Measurements from ENCODE around the gene RFPL1.

The RFPL1 gene

DNA sequence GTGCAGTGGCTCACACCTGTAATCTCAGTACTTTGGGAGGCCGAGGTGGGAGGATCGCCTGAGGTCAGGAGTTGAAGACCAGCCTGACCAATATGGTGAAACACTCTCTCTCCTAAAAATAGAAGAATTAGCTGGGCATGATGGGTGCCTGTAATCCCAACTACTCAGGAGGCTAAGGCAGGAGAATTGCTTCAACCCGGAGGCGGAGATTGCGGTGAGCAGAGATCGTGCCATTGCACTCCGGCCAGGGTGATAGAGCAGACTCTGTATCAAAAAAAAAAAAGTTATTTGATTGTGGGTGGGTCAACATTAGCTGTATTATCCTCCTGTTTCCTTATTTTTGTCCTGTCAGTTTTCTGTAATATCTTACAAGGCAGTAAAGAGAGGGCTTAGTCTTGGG, 11.9 kb upstream of the RFPL1 start:
- H3K4me1 Mint-ChIP-seq: no peaks in the 10 kb centered on the region
- H3K27me3 Mint-ChIP-seq: peaks cover 3% of the 10 kb centered on the region
- no peak for ATAC-seq
- no peak for DNase-seq
- no peak overlapping the region for H3K4me3 Mint-ChIP-seq
- no peaks in the 10 kb centered on the region for H3K9me3 Mint-ChIP-seq
- no peaks in the 10 kb centered on the region for H3K36me3 Mint-ChIP-seq (ENCODE audit: low read depth)
- H3K27ac Mint-ChIP-seq: no peak overlapping the region

DNA sequence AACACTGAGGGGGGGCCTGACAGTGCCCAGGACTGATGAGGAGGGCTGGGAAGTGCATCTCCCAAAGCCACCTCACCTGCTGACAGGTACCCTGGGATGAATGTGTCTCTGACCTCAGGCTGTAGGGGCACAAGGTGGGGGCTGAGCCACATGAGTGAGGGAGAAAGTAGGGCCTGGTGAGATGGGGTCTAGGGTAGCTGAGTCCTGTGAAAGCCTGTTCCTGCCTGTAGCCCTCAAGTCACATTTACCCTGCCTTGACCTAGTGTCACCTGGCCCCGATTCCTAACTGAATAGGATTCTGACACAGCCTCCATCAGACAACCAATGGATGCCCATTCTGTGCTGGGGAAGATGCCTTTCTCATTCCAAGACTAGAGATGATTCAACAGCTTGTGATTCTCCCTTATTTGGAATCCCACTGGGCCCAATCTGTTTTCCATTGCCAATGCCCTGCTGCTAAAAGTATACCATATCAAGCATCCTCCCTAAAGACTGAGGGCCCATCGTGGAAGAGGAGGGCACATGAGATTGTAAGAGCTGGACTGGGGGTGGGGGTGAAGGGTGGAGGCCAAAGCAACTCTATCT, 11.1 kb upstream of the RFPL1 start:
- no peaks in the 10 kb centered on the region for H3K36me3 Mint-ChIP-seq (ENCODE audit: low read depth)
- peaks cover 3% of the 10 kb centered on the region for H3K27me3 Mint-ChIP-seq
- H3K9me3 Mint-ChIP-seq: no peaks in the 10 kb centered on the region
- DNase-seq: no peak
- no peak overlapping the region for H3K4me3 Mint-ChIP-seq
- no peaks in the 10 kb centered on the region for H3K4me1 Mint-ChIP-seq
- H3K27ac Mint-ChIP-seq: no peak overlapping the region
- no peak for ATAC-seq

DNA sequence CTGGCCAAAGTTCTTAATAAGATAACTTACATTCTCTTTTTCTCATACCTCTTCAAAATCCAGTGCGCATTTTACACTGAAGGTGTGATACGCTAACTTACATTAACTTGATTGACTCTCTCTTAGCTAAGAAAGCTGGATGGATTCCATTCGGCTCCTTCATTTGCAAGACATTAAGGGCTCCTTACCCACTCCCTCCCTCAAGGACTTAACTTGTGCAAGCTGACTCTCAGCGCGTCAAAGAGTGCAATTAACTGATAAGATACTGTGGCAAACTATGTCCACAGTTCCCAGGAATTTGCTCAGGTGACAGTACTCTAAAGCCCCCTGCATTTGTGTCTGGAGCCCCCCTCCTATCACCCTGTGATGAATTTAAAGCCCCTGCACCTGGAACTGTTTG, 6.4 kb upstream of the RFPL1 start:
- H3K36me3 Mint-ChIP-seq (ENCODE audit: low read depth): no peaks in the 10 kb centered on the region
- H3K4me3 Mint-ChIP-seq: no peak overlapping the region
- peaks cover 13% of the 10 kb centered on the region for H3K27me3 Mint-ChIP-seq
- no peaks in the 10 kb centered on the region for H3K9me3 Mint-ChIP-seq
- ATAC-seq: no peak
- DNase-seq: no peak
- H3K4me1 Mint-ChIP-seq: no peaks in the 10 kb centered on the region
- no peak overlapping the region for H3K27ac Mint-ChIP-seq

DNA sequence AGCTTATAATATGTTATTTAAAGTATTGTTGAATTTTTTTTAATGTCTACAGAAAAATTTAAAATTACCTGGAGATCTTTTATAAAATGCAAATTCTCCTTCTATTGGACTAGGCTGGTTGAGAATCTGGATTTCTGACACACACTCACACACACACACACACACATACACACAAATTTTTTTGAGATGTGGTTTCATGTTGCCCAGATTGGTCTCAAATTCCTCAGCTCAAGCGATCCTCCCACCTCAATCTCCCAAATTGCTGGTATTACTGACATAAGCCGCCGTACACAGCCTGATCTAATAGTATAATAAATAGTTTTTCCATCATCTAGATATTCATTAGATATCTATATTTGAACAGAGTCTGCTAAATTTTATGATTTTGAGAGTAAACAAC, 4.5 kb upstream of the RFPL1 start:
- H3K9me3 Mint-ChIP-seq: no peaks in the 10 kb centered on the region

DNA sequence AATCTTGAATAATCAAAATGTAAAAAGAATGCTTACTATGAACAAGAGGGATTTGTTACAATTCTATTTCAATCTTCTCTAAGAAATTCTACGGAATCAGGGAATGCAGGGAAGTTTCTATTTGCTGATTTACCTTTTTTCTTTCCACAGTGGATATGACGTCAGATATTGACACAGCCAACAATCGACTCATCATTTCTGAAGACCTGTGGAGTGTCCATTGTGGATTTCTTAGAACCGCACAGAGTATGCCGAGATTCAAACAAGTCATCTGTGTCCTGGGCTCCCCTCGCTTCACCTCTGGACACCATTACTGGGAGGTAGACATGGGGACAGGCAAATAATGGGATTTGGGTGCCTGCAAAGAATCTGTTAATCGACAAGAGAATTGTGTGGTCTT, 4.1 kb upstream of the RFPL1 start:
- Mint-ChIP-seq H3K4me1 (no peaks in the 10 kb centered on the region), H3K9me3 (no peaks in the 10 kb centered on the region), H3K27me3 (peaks cover 13% of the 10 kb centered on the region), H3K36me3 (ENCODE audit: low read depth) (no peaks in the 10 kb centered on the region), H3K4me3 (no peak overlapping the region), H3K27ac (no peak overlapping the region)
- ATAC-seq (no peak), DNase-seq (no peak)

More for the DNA sequence above, 4.5 kb upstream of the RFPL1 start:
- Mint-ChIP-seq H3K4me1 (no peaks in the 10 kb centered on the region), H3K36me3 (ENCODE audit: low read depth) (no peaks in the 10 kb centered on the region), H3K4me3 (no peak overlapping the region), H3K27ac (no peak overlapping the region), H3K27me3 (peaks cover 13% of the 10 kb centered on the region)
- no peak for ATAC-seq
- no peak for DNase-seq

DNA sequence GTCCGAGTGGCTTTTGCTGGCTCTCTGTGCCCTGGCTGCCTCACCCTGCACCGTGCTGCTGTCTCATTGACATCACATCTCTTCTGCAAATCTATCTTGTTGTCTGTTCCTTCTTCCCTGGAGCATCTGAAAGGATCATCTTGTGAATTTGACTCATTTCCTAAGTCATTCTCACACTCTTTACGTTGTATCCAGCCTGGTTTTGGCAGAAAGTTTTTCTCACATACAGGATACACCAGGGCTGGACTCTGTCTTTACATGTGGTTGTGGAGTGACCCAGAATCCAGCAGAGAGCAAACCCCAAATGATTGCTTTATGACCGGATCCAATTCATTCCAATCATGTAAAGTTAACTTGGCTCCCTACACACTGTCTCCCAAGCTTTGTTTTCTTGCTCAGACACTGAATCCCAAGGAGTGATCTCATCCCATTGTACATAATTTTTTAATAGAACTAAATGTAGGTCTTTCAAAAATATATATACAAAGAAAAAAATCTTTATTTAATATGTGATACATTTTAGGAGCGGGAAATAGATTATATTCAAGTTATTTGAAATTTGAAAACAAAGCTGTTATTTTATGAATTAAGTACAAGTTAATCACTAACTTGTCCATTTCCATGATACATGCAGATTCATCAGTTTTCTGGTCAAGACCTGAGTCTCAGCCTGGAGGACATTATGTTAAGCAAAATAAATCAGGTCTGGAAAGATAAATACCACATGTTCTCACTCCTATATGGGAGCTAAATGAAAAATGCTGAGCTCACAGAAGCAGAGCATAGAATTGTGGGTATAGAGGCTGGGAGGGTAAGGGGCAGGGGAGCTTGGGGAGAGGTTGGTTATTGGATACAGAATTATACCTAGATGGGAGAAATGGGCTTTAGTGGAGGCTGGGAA, 2.9 kb upstream of the RFPL1 start:
- H3K36me3 Mint-ChIP-seq (ENCODE audit: low read depth): no peaks in the 10 kb centered on the region
- no peak for ATAC-seq
- no peak for DNase-seq
- H3K4me1 Mint-ChIP-seq: no peaks in the 10 kb centered on the region
- no peak overlapping the region for H3K27ac Mint-ChIP-seq
- H3K27me3 Mint-ChIP-seq: peaks cover 13% of the 10 kb centered on the region
- H3K4me3 Mint-ChIP-seq: no peak overlapping the region
- H3K9me3 Mint-ChIP-seq: no peaks in the 10 kb centered on the region

DNA sequence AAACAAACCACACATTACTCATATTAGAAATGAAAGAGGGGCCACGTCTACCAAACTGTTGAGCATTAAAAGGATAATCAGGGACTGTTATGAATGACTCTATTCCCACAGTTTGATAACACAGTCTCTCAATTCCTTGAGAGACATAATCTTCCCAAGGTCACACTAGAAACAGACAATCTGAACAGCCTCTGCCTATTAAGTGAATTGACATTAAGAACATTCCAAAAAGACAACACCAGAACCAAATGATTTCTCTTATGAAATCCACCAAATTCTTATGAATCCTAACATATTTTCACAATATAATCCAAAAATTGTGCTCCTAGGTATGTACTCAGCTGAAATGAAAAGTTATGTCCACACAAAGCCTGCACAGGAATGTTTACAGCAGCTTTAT, 4.6 kb downstream of the RFPL1 start:
- no peaks in the 10 kb centered on the region for H3K9me3 Mint-ChIP-seq
- DNase-seq (no peak), ATAC-seq (no peak)
- no peaks in the 10 kb centered on the region for H3K4me1 Mint-ChIP-seq
- no peak overlapping the region for H3K27ac Mint-ChIP-seq
- H3K4me3 Mint-ChIP-seq: no peak overlapping the region
- no peaks in the 10 kb centered on the region for H3K36me3 Mint-ChIP-seq (ENCODE audit: low read depth)
- H3K27me3 Mint-ChIP-seq: peaks cover 9% of the 10 kb centered on the region

DNA sequence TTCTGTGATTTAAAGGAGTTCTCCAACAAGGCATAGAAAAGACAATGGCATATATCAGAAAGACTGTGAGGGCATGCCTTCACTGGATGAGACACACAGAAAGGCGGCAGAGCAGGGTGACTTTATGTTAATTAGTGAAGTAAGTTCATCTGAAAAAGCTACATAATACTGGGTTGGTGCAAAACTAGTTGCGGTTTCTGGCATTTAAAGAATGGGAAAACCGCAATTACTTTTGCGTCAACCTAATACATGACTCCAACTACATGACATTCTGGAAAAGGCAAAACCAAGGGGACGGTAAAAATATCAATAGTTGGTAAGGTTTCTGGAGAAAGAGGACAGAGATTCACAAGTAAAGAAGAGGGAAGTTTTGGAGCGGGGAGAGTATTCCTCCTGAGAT, 5.1 kb downstream of the RFPL1 start:
- DNase-seq (no peak), ATAC-seq (no peak)
- Mint-ChIP-seq H3K9me3 (no peaks in the 10 kb centered on the region), H3K4me1 (no peaks in the 10 kb centered on the region), H3K4me3 (no peak overlapping the region), H3K36me3 (ENCODE audit: low read depth) (no peaks in the 10 kb centered on the region), H3K27me3 (peaks cover 9% of the 10 kb centered on the region), H3K27ac (no peak overlapping the region)

DNA sequence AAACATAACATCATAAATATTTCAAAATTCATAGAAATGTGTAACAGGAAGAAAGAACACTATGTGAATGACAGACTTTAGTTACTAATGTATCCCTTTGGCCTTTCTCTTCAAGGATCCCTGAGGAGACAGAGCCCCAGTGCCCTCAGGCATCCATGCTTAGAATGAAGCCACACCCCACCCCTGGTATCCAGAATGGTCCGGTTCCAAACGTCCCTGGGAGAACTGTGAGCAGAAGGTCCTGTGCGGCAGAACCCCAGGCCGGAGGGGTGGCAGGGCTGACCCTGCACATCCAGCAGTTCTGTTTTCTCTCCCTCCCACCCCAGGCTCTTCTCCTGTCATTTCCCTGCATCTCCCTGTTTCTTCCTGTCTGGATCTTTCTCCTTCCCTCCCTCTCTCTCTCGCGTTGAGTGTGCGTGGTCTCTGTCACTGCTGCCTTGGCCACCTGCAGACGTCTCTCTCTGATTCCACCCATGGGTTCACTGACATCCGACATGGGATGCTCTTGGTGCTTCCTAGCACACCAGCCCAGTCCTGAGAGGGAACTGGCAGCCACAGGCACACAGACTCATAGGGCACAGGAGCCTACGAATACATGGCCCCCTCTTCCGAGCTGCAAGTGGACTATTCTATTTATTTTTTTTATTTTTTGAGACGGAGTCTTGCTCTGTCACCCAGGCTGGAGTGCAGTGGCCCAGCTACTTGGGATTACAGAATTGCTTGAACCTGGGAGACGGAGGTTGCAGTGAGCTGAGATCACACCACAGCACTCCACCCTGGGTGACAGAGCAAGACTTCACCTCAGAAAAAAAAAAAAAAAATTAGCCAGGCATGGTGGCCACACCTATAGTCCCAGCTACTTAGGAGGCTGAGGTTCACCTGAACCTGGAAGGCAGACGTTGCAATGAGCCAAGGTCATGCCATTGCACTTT, 5.7 kb downstream of the RFPL1 start:
- DNase-seq (no peak), ATAC-seq (no peak)
- H3K27me3 Mint-ChIP-seq: peaks cover 9% of the 10 kb centered on the region
- H3K4me3 Mint-ChIP-seq: no peak overlapping the region
- no peak overlapping the region for H3K27ac Mint-ChIP-seq
- no peaks in the 10 kb centered on the region for H3K9me3 Mint-ChIP-seq
- H3K36me3 Mint-ChIP-seq (ENCODE audit: low read depth): no peaks in the 10 kb centered on the region
- no peaks in the 10 kb centered on the region for H3K4me1 Mint-ChIP-seq

DNA sequence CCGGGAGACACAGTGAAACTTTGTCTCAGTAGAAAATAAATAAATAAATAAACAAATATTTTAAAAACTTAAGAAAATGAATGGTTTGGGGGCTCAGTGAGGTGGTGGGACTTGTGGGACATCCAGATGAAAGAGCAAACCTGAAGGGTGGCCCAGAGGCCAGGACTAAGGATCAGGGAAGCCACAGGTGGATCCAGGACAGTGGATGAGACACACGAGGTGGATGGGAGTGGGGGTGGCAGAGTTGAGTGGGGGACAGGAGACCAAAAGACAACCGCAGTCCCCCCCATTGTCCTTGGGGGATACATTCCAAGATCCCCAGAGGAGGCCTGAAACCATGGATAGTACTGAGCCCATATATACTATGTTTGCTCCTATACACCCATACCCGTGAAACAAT, 7.1 kb downstream of the RFPL1 start:
- Mint-ChIP-seq H3K27me3 (peaks cover 9% of the 10 kb centered on the region), H3K4me1 (no peaks in the 10 kb centered on the region), H3K36me3 (ENCODE audit: low read depth) (no peaks in the 10 kb centered on the region), H3K9me3 (no peaks in the 10 kb centered on the region), H3K27ac (no peak overlapping the region), H3K4me3 (no peak overlapping the region)
- ATAC-seq (no peak), DNase-seq (no peak)

DNA sequence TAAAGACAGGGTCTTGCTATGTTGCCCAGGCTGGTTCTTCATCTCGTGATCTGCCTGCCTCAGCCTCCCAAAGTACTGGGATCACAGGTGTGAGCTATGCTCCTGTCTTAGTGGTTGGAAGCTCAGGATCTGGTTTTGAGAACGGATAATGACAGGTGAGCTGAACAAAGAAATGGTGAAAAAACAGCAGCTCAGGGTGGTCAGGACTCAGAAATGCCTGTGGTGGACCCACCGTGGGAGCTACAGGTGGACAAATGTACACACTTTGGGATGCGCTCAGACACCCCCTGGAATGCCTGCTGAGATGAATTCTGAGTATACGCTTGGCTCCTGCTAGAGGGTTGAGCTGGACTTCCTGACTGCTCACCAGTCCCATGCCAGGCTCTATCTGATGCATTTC, 9.5 kb downstream of the RFPL1 start:
- peaks cover 4% of the 10 kb centered on the region for H3K27me3 Mint-ChIP-seq
- ATAC-seq (no peak), DNase-seq (no peak)
- H3K36me3 Mint-ChIP-seq (ENCODE audit: low read depth): no peaks in the 10 kb centered on the region
- no peak overlapping the region for H3K4me3 Mint-ChIP-seq
- no peaks in the 10 kb centered on the region for H3K4me1 Mint-ChIP-seq
- no peak overlapping the region for H3K27ac Mint-ChIP-seq
- H3K9me3 Mint-ChIP-seq: no peaks in the 10 kb centered on the region

DNA sequence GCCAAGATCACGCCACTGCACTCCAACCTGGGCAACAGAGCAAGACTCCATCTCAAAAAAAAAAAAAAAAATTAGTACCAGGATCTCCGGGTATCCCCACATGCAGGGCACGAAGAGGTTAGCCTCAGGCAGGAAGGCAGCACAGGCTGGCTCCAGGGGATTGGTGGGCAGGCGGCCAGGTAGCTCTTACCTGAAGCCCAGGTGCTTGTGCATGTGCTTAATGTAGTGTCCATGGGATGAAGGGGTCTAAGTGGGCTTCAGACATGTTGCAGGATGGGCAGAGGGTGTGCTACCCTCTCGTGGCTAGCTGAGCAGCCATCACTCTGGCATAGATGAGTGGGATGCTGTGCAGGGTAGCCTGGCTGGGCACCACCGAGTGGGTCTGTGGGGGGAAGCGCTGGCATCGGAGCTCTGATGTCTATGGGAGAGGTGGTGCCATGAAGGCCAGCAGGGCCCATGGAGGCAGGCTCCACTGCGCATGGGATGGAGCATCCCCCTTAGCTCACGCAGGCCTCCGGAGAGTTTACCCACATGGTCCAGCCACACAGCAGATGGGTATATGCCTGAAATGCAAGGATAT, 11.0 kb downstream of the RFPL1 start:
- DNase-seq (no peak), ATAC-seq (no peak)
- H3K4me1 Mint-ChIP-seq: no peaks in the 10 kb centered on the region
- H3K4me3 Mint-ChIP-seq: no peak overlapping the region
- no peaks in the 10 kb centered on the region for H3K36me3 Mint-ChIP-seq (ENCODE audit: low read depth)
- H3K9me3 Mint-ChIP-seq: no peaks in the 10 kb centered on the region
- H3K27ac Mint-ChIP-seq: no peak overlapping the region
- H3K27me3 Mint-ChIP-seq: no peaks in the 10 kb centered on the region

DNA sequence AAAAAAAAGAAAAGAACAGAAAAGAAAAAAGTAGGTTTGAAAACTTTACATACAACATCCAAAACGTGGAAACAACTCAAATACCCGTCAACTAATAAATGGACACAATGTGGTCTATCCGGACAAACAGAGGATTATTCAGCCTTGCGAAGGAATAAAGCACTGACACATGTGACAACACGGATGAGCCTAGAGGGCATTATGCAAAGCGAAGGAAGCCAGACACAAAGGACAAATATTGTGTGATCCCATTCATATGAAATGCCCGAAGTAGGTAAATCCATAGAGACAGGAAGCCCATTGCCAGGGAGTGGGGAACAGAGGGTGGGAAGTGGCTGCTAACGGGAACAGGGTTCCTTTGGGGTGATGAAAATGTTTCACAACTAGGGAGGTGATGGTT, 11.8 kb downstream of the RFPL1 start:
- H3K9me3 Mint-ChIP-seq: no peaks in the 10 kb centered on the region
- no peaks in the 10 kb centered on the region for H3K36me3 Mint-ChIP-seq (ENCODE audit: low read depth)
- H3K4me1 Mint-ChIP-seq: no peaks in the 10 kb centered on the region
- no peak overlapping the region for H3K27ac Mint-ChIP-seq
- ATAC-seq (no peak), DNase-seq (no peak)
- no peak overlapping the region for H3K4me3 Mint-ChIP-seq
- H3K27me3 Mint-ChIP-seq: no peaks in the 10 kb centered on the region

DNA sequence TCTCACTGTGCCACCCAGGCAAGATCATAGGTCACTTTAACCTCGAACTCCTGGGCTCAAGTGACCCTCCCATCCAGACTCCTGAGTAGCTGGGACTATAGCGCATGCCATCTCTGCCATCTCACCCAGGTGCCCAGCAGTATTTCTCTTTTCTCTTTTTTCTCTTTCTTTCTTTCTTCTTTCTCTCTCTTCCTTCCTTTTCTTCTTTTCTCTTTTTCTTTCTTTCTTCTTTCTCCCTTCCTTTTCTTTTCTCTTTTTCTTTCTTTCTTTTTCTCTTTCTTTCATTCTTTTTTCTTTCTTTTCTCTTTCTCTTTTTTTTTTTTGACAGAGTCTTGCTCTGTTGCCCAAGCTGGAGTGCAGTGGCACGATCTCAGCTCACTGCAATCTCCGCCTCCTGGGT, 13.5 kb downstream of the RFPL1 start:
- H3K36me3 Mint-ChIP-seq (ENCODE audit: low read depth): no peaks in the 10 kb centered on the region
- H3K27me3 Mint-ChIP-seq: no peaks in the 10 kb centered on the region
- DNase-seq (no peak), ATAC-seq (no peak)
- no peak overlapping the region for H3K27ac Mint-ChIP-seq
- H3K4me3 Mint-ChIP-seq: no peak overlapping the region
- H3K4me1 Mint-ChIP-seq: no peaks in the 10 kb centered on the region
- H3K9me3 Mint-ChIP-seq: no peaks in the 10 kb centered on the region

Measured in activated naive CD8-positive, alpha-beta T cell treated with anti-CD3 and anti-CD28 coated beads, Interleukin-2, amount 50 U/mL, for 24 hours (primary cell).